HepG2 (cell line): Measurements from ENCODE around the gene LYRM1. TPM values are rescaled to one million over a fixed set of nuclear protein-coding genes. Genes with fewer than 3 reads are reported as not detected.

ENCODE experiments used
- ATAC-seq: fragments of 200-7000 bp; cut with Tn5 transposase; 3 replicates; pipeline ENCODE4 v1.9.1; 2020; ENCODE audit warnings: mild to moderate bottlenecking, moderate library complexity
- BruUV-seq: library from RNA; stranded (reverse); fragments of 400-500 nt; replicated peaks from 2 replicates; lab custom pipeline; 2021; lab: Mats Ljungman, UMichigan
- CTCF ChIA-PET: fragments of 300-600 bp; formaldehyde crosslinking; extraction: SDS; loops from one replicate; lab custom pipeline; 2021; ENCODE audit warnings: low total read pairs, inconsistent platforms, low intra/inter-chr PET ratio; lab: Yijun Ruan, JAX
- POLR2A ChIA-PET: fragments of 350-600 bp; sonication (Branson Sonifier 250); formaldehyde crosslinking; loops from one replicate; lab custom pipeline; 2020; ENCODE audit warnings: antibody characterized with exemption, inconsistent platforms; lab: Yijun Ruan, JAX
- DNase-seq: peaks from one replicate; pipeline ENCODE4 v3.0.0-alpha.2; 2015; ENCODE audit warnings: low spot score
- FAIRE-seq: peaks from 3 replicates; lab custom pipeline; 2011; peaks lifted over from hg19 to GRCh38; lab: Jason Lieb, UNC
- H2AFZ ChIP-seq: one replicate; pipeline ENCODE4 v1.6.1; 2011; ENCODE audit warnings: low read length, inconsistent platforms
- H3K27ac ChIP-seq: fragments of 300-600 bp; 3 replicates; pipeline ENCODE4 v1.8.0; 2011; ENCODE audit warnings: mixed run types, mild to moderate bottlenecking, mixed read lengths, low read length, inconsistent platforms; ENCODE audit not compliant: insufficient read depth; ENCODE audit errors: extremely low read length
- H3K27me3 ChIP-seq, 2 experiments: fragments of 200-600 bp in 1 of 2; 2 replicates in 1 of 2; 3 replicates in 1 of 2; pipeline versions ENCODE4 v1.6.0 to v1.8.0; 2011; ENCODE audit warnings: low read length in 2 of 2, mild to moderate bottlenecking in 2 of 2, moderate library complexity in 2 of 2, inconsistent platforms in 1 of 2; ENCODE audit not compliant: insufficient read depth in 2 of 2, control insufficient read depth in 1 of 2
- H3K36me3 ChIP-seq, 2 experiments: fragments of 200-600 bp in 1 of 2; replicated peaks in 1 of 2; 2 replicates in 1 of 2; 3 replicates in 1 of 2; pipeline versions ENCODE4 v1.5.1 to v1.8.0; 2011; ENCODE audit warnings: low read length in 2 of 2, inconsistent platforms in 1 of 2; ENCODE audit not compliant: insufficient read depth in 2 of 2, control insufficient read depth in 1 of 2
- H3K4me1 ChIP-seq: 2 replicates; pipeline ENCODE4 v1.5.1; 2012; ENCODE audit warnings: low read length, inconsistent platforms; ENCODE audit not compliant: insufficient read depth
- H3K4me2 ChIP-seq: 2 replicates; pipeline ENCODE4 v1.6.0; 2011; ENCODE audit warnings: low read depth, low read length, inconsistent platforms
- H3K4me3 ChIP-seq, 3 experiments: fragments of 200-600 bp in 1 of 3; sonication (generic), shearing (Covaris generic) in 1 of 3; replicated peaks in 1 of 3; 2 replicates each; pipeline ENCODE4 v1.5.1; 2011 to 2016; ENCODE audit warnings: low read length in 3 of 3, inconsistent platforms in 2 of 3, low read depth in 2 of 3, mild to moderate bottlenecking in 2 of 3, control low read depth in 1 of 3, mixed read lengths in 1 of 3; ENCODE audit not compliant: insufficient read depth in 1 of 3
- H3K79me2 ChIP-seq: one replicate; pipeline ENCODE4 v1.6.1; 2011; ENCODE audit warnings: low read length, inconsistent platforms; ENCODE audit not compliant: insufficient read depth
- H3K9ac ChIP-seq: 2 replicates; pipeline ENCODE4 v1.6.0; 2011; ENCODE audit warnings: mild to moderate bottlenecking, low read depth, low read length, inconsistent platforms; ENCODE audit not compliant: insufficient read depth
- H3K9me3 ChIP-seq: 2 replicates; pipeline ENCODE4 v1.5.1; 2012; ENCODE audit warnings: mild to moderate bottlenecking, low read length
- H4K20me1 ChIP-seq: 2 replicates; pipeline ENCODE4 v1.6.0; 2011; ENCODE audit warnings: inconsistent platforms, mild to moderate bottlenecking, low read length, moderate library complexity; ENCODE audit not compliant: insufficient read depth
- CAMTA2 ChIP-seq: sonication (generic); formaldehyde crosslinking; IDR thresholded peaks from 2 replicates; pipeline ENCODE4 v1.4.0; 2020; ENCODE audit warnings: mild to moderate bottlenecking, missing genetic modification reagents, borderline replicate concordance
- CCDC6 ChIP-seq: sonication (generic); formaldehyde crosslinking; IDR thresholded peaks from 2 replicates; pipeline ENCODE4 v1.8.1; 2022; ENCODE audit warnings: mild to moderate bottlenecking, missing genetic modification reagents, moderate library complexity
- CHD4 ChIP-seq: fragments of 200-600 bp; sonication (generic); IDR thresholded peaks from 2 replicates; pipeline ENCODE4 v1.7.0; 2017; ENCODE audit warnings: mild to moderate bottlenecking, low read length, borderline replicate concordance
- EZH2 ChIP-seq: conservative IDR thresholded peaks from 2 replicates; pipeline ENCODE4 v1.6.1; 2012; ENCODE audit warnings: mild to moderate bottlenecking, low read depth, low read length, moderate library complexity
- HMG20A ChIP-seq: IDR thresholded peaks from 2 replicates; pipeline ENCODE4 v1.6.1; 2016; ENCODE audit warnings: borderline replicate concordance
- MTF1 ChIP-seq: sonication (generic); formaldehyde crosslinking; IDR thresholded peaks from 2 replicates; pipeline ENCODE4 v1.5.0; 2020; ENCODE audit warnings: missing genetic modification reagents
- RCOR2 ChIP-seq: IDR thresholded peaks from 2 replicates; pipeline ENCODE4 v1.6.1; 2016; ENCODE audit warnings: missing biosample characterization, missing genetic modification reagents
- SRY ChIP-seq: sonication (generic); formaldehyde crosslinking; IDR thresholded peaks from 2 replicates; pipeline ENCODE4 v1.8.0; 2022; ENCODE audit warnings: mild to moderate bottlenecking, missing genetic modification reagents
- SYNCRIP ChIP-seq: fragments of 200-400 bp; formaldehyde crosslinking; IDR thresholded peaks from 2 replicates; pipeline ENCODE4 v1.6.1; 2018; ENCODE audit warnings: mild to moderate bottlenecking, low read depth, low read length; ENCODE audit not compliant: insufficient read depth
- ZFP36L2 ChIP-seq: sonication (generic); formaldehyde crosslinking; IDR thresholded peaks from 2 replicates; pipeline ENCODE4 v1.4.0; 2020; ENCODE audit warnings: missing genetic modification reagents
- ZNF180 ChIP-seq: sonication (generic); formaldehyde crosslinking; IDR thresholded peaks from 2 replicates; pipeline ENCODE4 v1.4.0; 2020; ENCODE audit warnings: low read depth, missing genetic modification reagents, borderline replicate concordance
- ZNF234 ChIP-seq: sonication (generic); formaldehyde crosslinking; conservative IDR thresholded peaks from 2 replicates; pipeline ENCODE4 v1.5.1; 2020; ENCODE audit warnings: mild to moderate bottlenecking, missing genetic modification reagents
- ZNF24 ChIP-seq: fragments of 450-650 bp; IDR thresholded peaks from 2 replicates; pipeline ENCODE4 v1.6.1; 2017; ENCODE audit warnings: antibody characterized with exemption, mild to moderate bottlenecking
- ZNF451 ChIP-seq: sonication (generic); formaldehyde crosslinking; IDR thresholded peaks from 2 replicates; pipeline ENCODE4 v1.5.0; 2020; ENCODE audit warnings: mild to moderate bottlenecking, missing genetic modification reagents
- ZNF746 ChIP-seq: sonication (generic); formaldehyde crosslinking; IDR thresholded peaks from 2 replicates; pipeline ENCODE4 v1.8.0; 2022; ENCODE audit warnings: mild to moderate bottlenecking, missing genetic modification reagents
- ZNF747 ChIP-seq: sonication (generic); formaldehyde crosslinking; IDR thresholded peaks from 2 replicates; pipeline ENCODE4 v1.8.1; 2023; ENCODE audit warnings: missing genetic modification reagents, mild to moderate bottlenecking, borderline replicate concordance
- WGBS: methylation state at CpG from one replicate; pipeline ENCODE4 v1.1.6; 2017; ENCODE audit warnings: low lambda C conversion rate; 5-methylcytosine and 5-hydroxymethylcytosine counted together
- in situ Hi-C: cut with HindIII; loops from 2 replicates; pipeline ENCODE4 v1.10.0; 2017; ENCODE audit warnings: low pct_unique_long_range_greater_than_20kb; ENCODE audit not compliant: extremely low pct_ligation_motif_present
- intact Hi-C: fragments of 100-400 bp; cut with micrococcal nuclease; formaldehyde crosslinking; loops from one replicate; pipeline ENCODE4 v1.10.0; 2022; ENCODE audit not compliant: unreplicated experiment
- polyA plus RNA-seq, 8 experiments: library from polyadenylated mRNA; depleted of rRNA in 3 of 8; stranded (reverse) in 7 of 8; unstranded in 1 of 8; fragments of >200 nt; fragmentation: Illumina TruSeq in 4 of 8; extraction: Trizol in 4 of 8; gene quantifications; 2 replicates each; pipeline versions ENCODE4 v1.2.1 to v1.2.3, GENCODE V29; 2011 to 2016; ENCODE audit warnings: low read depth in 4 of 8, missing spikeins in 1 of 8, mixed read lengths in 1 of 8; ENCODE audit not compliant: insufficient read depth in 1 of 8
- total RNA-seq, 5 experiments: library from RNA; depleted of rRNA; stranded (reverse); fragments of >200 nt; fragmentation: Illumina TruSeq; extraction: Trizol; gene quantifications; 2 replicates each; pipeline ENCODE4 v1.2.3, GENCODE V29; 2016; ENCODE audit warnings: low read depth in 1 of 5
- TF ChIP-seq, protein P1 (sequence below): sonication (generic); formaldehyde crosslinking; IDR thresholded peaks from 2 replicates; pipeline ENCODE4 v1.8.0; 2022; ENCODE audit warnings: mild to moderate bottlenecking, missing genetic modification reagents
- TF ChIP-seq, protein P2 (sequence below): IDR thresholded peaks from 2 replicates; pipeline ENCODE4 v1.6.1; 2016; ENCODE audit warnings: mild to moderate bottlenecking, missing biosample characterization, missing genetic modification reagents
- TF ChIP-seq, protein P3 (sequence below): sonication (generic); formaldehyde crosslinking; IDR thresholded peaks from 2 replicates; pipeline ENCODE4 v1.8.0; 2022; ENCODE audit warnings: low read depth, missing genetic modification reagents
- TF ChIP-seq, protein P4 (sequence below): sonication (generic); formaldehyde crosslinking; IDR thresholded peaks from 2 replicates; pipeline ENCODE4 v1.5.0; 2020; ENCODE audit warnings: missing genetic modification reagents

LYRM1 gene
- total and polyA plus RNA-seq, 2 of the 13 experiments (the other 11 are each of a cell fraction or from before 2014, with no cell fraction given), result 59.2 to 82.6 TPM

DNA sequence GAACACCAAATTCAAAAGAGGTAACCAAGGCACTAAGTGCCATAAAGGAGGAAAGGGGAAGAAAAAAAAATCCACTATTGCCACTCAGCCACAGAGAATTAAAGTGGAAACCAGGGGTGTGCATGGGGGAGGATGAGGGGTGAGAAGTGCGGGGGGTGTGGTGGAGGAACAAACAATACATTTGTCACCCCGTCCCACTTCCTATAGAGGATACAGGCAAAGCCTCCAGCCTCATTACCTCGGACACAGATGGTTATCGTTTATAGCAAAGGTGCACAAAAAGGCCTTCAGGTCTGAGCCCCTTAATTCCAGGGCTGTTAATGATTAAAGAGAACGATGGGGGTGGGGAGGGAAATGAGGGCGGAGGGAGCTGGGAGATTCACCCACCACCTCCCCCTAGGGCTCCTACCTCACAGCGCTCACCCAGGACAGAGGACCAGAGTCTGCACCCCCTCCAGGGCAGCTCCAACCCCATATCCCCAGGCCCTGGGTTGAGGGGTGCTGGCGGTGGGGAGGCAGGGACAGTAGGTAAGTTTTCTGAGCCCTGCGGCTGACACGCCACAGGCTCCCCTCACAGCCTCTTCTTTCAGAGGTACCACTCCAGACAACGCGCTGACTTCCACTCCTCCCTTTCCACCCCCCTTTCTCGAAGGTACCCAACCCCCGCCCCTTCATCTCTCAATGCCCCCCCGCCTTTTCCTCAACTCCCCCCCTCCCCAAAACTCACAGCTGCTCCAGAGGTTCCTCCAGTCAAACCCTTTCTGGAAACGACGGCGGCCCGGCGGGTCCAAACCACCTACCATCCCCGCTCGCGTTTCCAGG is 883 bp upstream of the LYRM1 start:
- in situ Hi-C loops (no loop called here), intact Hi-C loops (loop anchor here (1.0 to 5.0 kb wide), 3 partner anchors 25 to 1442 kb away; no protein-coding TSS in a partner anchor)
- H3K4me1 ChIP-seq, result peaks cover 76% of the 10 kb centered on the region
- peaks cover 9% of the 10 kb centered on the region; the same call in 1 of the 2 replicates for H4K20me1 ChIP-seq
- peaks cover 6 to 17% of the 10 kb centered on the region in 2 experiments for H3K36me3 ChIP-seq
- H3K4me2 ChIP-seq, result peak overlapping the region; percentile 93
- under 1% methylated on average over 22 of the region's 23 CpGs for WGBS
- H3K79me2 ChIP-seq, result peaks cover 81% of the 10 kb centered on the region
- peak overlapping the region; percentile 95 for H3K9ac ChIP-seq
- no peak overlapping the region for H2AFZ ChIP-seq
- BruUV-seq, result no TSS peak
- peak overlapping the region; percentile 83 to 95 (median 87) for H3K4me3 ChIP-seq
- H3K9me3 ChIP-seq, result no peaks in the 10 kb centered on the region
- peak; percentile 65 for ATAC-seq
- DNase-seq, result peak; percentile 92
- peak; percentile 80 for FAIRE-seq
- ChIA-PET CTCF (no interaction called here), POLR2A (interaction anchor here (0.7 to 3.4 kb wide), 20 partner anchors 9 to 1470 kb away, joined by 3 to 20 read pairs (median 6); partner anchors contain the start of genes ERI2 and REXO5)
- no peaks in the 10 kb centered on the region; a peak in 1 of 5 replicates for H3K27me3 ChIP-seq
- peak overlapping the region; percentile 94 for H3K27ac ChIP-seq
- TF ChIP-seq, protein P1, sequence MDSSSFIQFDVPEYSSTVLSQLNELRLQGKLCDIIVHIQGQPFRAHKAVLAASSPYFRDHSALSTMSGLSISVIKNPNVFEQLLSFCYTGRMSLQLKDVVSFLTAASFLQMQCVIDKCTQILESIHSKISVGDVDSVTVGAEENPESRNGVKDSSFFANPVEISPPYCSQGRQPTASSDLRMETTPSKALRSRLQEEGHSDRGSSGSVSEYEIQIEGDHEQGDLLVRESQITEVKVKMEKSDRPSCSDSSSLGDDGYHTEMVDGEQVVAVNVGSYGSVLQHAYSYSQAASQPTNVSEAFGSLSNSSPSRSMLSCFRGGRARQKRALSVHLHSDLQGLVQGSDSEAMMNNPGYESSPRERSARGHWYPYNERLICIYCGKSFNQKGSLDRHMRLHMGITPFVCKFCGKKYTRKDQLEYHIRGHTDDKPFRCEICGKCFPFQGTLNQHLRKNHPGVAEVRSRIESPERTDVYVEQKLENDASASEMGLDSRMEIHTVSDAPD, result no peak
- TF ChIP-seq ZNF747 (CRISPR knock-in tag) (peak; percentile 35; the same call in 1 of the 2 replicates), CCDC6 (CRISPR knock-in tag) (0 out of 2 replicates have a peak, but pooled peaks have one; percentile 28), SRY (peak; percentile 46; the same call in 1 of the 2 replicates), EZH2 (no peak), ZNF746 (no peak), RCOR2 (CRISPR knock-in tag) (no peak), MTF1 (CRISPR knock-in tag) (no peak), ZNF234 (CRISPR knock-in tag) (no peak), ZFP36L2 (CRISPR knock-in tag) (no peak), ZNF24 (no peak), SYNCRIP (no peak), CAMTA2 (CRISPR knock-in tag) (no peak), HMG20A (CRISPR knock-in tag) (peak; percentile 38; the same call in 1 of the 2 replicates), ZNF451 (CRISPR knock-in tag) (peak; percentile 40; the same call in 1 of the 2 replicates), ZNF180 (CRISPR knock-in tag) (no peak), CHD4 (no peak)
- TF ChIP-seq, protein P2, sequence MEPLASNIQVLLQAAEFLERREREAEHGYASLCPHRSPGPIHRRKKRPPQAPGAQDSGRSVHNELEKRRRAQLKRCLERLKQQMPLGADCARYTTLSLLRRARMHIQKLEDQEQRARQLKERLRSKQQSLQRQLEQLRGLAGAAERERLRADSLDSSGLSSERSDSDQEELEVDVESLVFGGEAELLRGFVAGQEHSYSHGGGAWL (CRISPR knock-in tag), result peak; percentile 52; the same call in 1 of the 2 replicates
- TF ChIP-seq, protein P3, sequence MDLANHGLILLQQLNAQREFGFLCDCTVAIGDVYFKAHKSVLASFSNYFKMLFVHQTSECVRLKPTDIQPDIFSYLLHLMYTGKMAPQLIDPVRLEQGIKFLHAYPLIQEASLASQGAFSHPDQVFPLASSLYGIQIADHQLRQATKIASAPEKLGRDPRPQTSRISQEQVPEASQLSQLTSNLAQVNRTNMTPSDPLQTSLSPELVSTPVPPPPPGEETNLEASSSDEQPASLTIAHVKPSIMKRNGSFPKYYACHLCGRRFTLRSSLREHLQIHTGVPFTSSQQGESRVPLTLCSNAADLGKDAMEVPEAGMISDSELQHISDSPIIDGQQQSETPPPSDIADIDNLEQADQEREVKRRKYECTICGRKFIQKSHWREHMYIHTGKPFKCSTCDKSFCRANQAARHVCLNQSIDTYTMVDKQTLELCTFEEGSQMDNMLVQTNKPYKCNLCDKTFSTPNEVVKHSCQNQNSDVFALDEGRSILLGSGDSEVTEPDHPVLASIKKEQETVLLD (CRISPR knock-in tag), result no peak
- TF ChIP-seq, protein P4, sequence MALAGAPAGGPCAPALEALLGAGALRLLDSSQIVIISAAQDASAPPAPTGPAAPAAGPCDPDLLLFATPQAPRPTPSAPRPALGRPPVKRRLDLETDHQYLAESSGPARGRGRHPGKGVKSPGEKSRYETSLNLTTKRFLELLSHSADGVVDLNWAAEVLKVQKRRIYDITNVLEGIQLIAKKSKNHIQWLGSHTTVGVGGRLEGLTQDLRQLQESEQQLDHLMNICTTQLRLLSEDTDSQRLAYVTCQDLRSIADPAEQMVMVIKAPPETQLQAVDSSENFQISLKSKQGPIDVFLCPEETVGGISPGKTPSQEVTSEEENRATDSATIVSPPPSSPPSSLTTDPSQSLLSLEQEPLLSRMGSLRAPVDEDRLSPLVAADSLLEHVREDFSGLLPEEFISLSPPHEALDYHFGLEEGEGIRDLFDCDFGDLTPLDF (CRISPR knock-in tag), result no peak
